ENCODE results near the gene PRADC1.
"Not testable (repeated sequence)": the region's sequence is repeated elsewhere in the genome, so short reads cannot be mapped to it uniquely, and the experiment has no call there.

Gene PRADC1

GRCh38 chr2:73202156-73203054 is 30.6 kb downstream of the PRADC1 start, which contains the start of gene NOTO:
Gene NOTO, plus strand, starts transcription at chr2:73202574. Its CDS starts 93 bp downstream, at chr2:73202667.
- DNase-seq (ENCODE audit: low read depth, low spot score): no peak

- not testable (repeated sequence) for DNase-seq (ENCODE audit: low read depth, low spot score)
Observed at GRCh38 chr2:73200281-73200680, 32.8 kb downstream of the PRADC1 start.

GRCh38 chr2:73197579-73197978 is 35.5 kb downstream of the PRADC1 start:
- DNase-seq (ENCODE audit: low read depth, low spot score): no peak

GRCh38 chr2:73187549-73187948 is 45.5 kb downstream of the PRADC1 start:
- no peak for DNase-seq (ENCODE audit: low read depth, low spot score)

GRCh38 chr2:73185965-73186364 is 47.1 kb downstream of the PRADC1 start:
- no peak for DNase-seq (ENCODE audit: low read depth, low spot score)

Measured in brain pericyte (primary cell).